IMR-90 (cell line): ENCODE results near the gene TVP23A. TPM values are rescaled to one million over a fixed set of nuclear protein-coding genes. Genes with fewer than 3 reads are reported as not detected.

Source experiments
- ATAC-seq: fragments of 200-7000 bp; cut with Tn5 transposase; 2 replicates; pipeline ENCODE4 v1.9.1; 2020; ENCODE audit warnings: low read depth, mild to moderate bottlenecking, moderate library complexity
- BruUV-seq: library from RNA; stranded (reverse); fragments of 400-500 nt; replicated peaks from 2 replicates; lab custom pipeline; 2021; lab: Mats Ljungman, UMichigan
- CTCF ChIA-PET: fragments of 300-600 bp; formaldehyde crosslinking; extraction: SDS; loops from one replicate; lab custom pipeline; 2021; ENCODE audit warnings: antibody characterized with exemption; lab: Yijun Ruan, JAX
- POLR2A ChIA-PET: fragments of 300-600 bp; sonication (Branson Sonifier 250); formaldehyde crosslinking; loops from one replicate; lab custom pipeline; 2022; ENCODE audit warnings: antibody characterized with exemption; ENCODE audit not compliant: unreplicated experiment; lab: Charles Lee
- DNase-seq: peaks from one replicate; pipeline ENCODE4 v3.0.0; 2013
- H2AFZ ChIP-seq: replicated peaks from 2 replicates; pipeline ENCODE3; 2013; ENCODE audit warnings: low read length, mild to moderate bottlenecking; ENCODE audit not compliant: poor library complexity
- H2AK5ac ChIP-seq: 2 replicates; pipeline ENCODE4 v1.6.1; 2013; ENCODE audit warnings: low read depth, low read length, inconsistent platforms
- H2AK9ac ChIP-seq: replicated peaks from 2 replicates; pipeline ENCODE3; 2013; ENCODE audit warnings: mild to moderate bottlenecking, low read depth, low read length, moderate library complexity; ENCODE audit not compliant: poor library complexity
- H2BK120ac ChIP-seq: 2 replicates; pipeline ENCODE4 v1.6.1; 2013; ENCODE audit warnings: low read depth, low read length, inconsistent platforms
- H2BK15ac ChIP-seq: 3 replicates; pipeline ENCODE4 v1.6.1; 2013; ENCODE audit warnings: low read depth, low read length, inconsistent platforms
- H2BK20ac ChIP-seq: 2 replicates; pipeline ENCODE4 v1.6.1; 2013; ENCODE audit warnings: low read depth, mild to moderate bottlenecking, inconsistent platforms, low read length, moderate library complexity
- H2BK5ac ChIP-seq: 2 replicates; pipeline ENCODE4 v1.6.1; 2013; ENCODE audit warnings: mild to moderate bottlenecking, low read depth, low read length, inconsistent platforms; ENCODE audit not compliant: poor library complexity, severe bottlenecking
- H3K14ac ChIP-seq: replicated peaks from 2 replicates; pipeline ENCODE4 v1.6.1; 2013; ENCODE audit warnings: low read depth, low read length, inconsistent platforms
- H3K18ac ChIP-seq: 2 replicates; pipeline ENCODE4 v1.6.1; 2013; ENCODE audit warnings: low read depth, low read length, control low read depth
- H3K23ac ChIP-seq: 2 replicates; pipeline ENCODE4 v1.6.1; 2013; ENCODE audit warnings: low read depth, low read length, inconsistent platforms
- H3K27ac ChIP-seq: 2 replicates; pipeline ENCODE4 v1.5.1; 2013; ENCODE audit warnings: mild to moderate bottlenecking, control low read depth, low read length; ENCODE audit not compliant: insufficient read depth
- H3K27me3 ChIP-seq: 2 replicates; pipeline ENCODE4 v1.6.1; 2013; ENCODE audit warnings: low read length; ENCODE audit not compliant: control insufficient read depth, insufficient read depth
- H3K36me3 ChIP-seq: 2 replicates; pipeline ENCODE4 v1.6.1; 2013; ENCODE audit warnings: low read length, mixed read lengths; ENCODE audit not compliant: control insufficient read depth, insufficient read depth
- H3K4ac ChIP-seq: 2 replicates; pipeline ENCODE4 v1.6.1; 2013; ENCODE audit warnings: low read depth, low read length, inconsistent platforms
- H3K4me1 ChIP-seq: 2 replicates; pipeline ENCODE4 v1.6.1; 2013; ENCODE audit warnings: low read length, mixed read lengths; ENCODE audit not compliant: control insufficient read depth, insufficient read depth
- H3K4me2 ChIP-seq: 2 replicates; pipeline ENCODE4 v1.6.1; 2013; ENCODE audit warnings: low read depth, mild to moderate bottlenecking, control low read depth, low read length, moderate library complexity
- H3K4me3 ChIP-seq: 2 replicates; pipeline ENCODE4 v1.5.1; 2013; ENCODE audit warnings: low read depth, mild to moderate bottlenecking, control low read depth, low read length, moderate library complexity; ENCODE audit not compliant: insufficient read depth
- H3K56ac ChIP-seq: 2 replicates; pipeline ENCODE4 v1.6.1; 2013; ENCODE audit warnings: low read length, inconsistent platforms; ENCODE audit not compliant: insufficient read depth; ENCODE audit errors: extremely low read depth
- H3K79me1 ChIP-seq, 2 experiments: 2 replicates each; pipeline ENCODE4 v1.6.1; 2013; ENCODE audit warnings: low read length in 2 of 2, inconsistent platforms in 1 of 2, low read depth in 1 of 2
- H3K9ac ChIP-seq: 2 replicates; pipeline ENCODE4 v1.6.1; 2013; ENCODE audit warnings: low read depth, low read length, control low read depth
- H3K9me1 ChIP-seq: 2 replicates; pipeline ENCODE4 v1.6.1; 2013; ENCODE audit warnings: low read length, inconsistent platforms; ENCODE audit not compliant: insufficient read depth
- H3K9me3 ChIP-seq: 2 replicates; pipeline ENCODE4 v1.6.1; 2013; ENCODE audit warnings: low read length; ENCODE audit not compliant: control insufficient read depth, insufficient read depth
- H4K20me1 ChIP-seq: 2 replicates; pipeline ENCODE4 v1.6.1; 2013; ENCODE audit warnings: low read length, inconsistent platforms; ENCODE audit not compliant: insufficient read depth
- H4K5ac ChIP-seq: 2 replicates; pipeline ENCODE4 v1.6.1; 2013; ENCODE audit warnings: mild to moderate bottlenecking, low read depth, low read length, control low read depth
- H4K8ac ChIP-seq, 2 experiments: 2 replicates each; pipeline ENCODE4 v1.6.1; 2013; ENCODE audit warnings: low read depth in 2 of 2, low read length in 2 of 2, control low read depth in 1 of 2, inconsistent platforms in 1 of 2
- H4K91ac ChIP-seq: 2 replicates; pipeline ENCODE4 v1.6.1; 2013; ENCODE audit warnings: low read depth, low read length, inconsistent platforms; ENCODE audit not compliant: insufficient read depth
- CHD1 ChIP-seq: IDR thresholded peaks from 2 replicates; pipeline ENCODE4 v1.6.1; 2012; ENCODE audit warnings: low read depth, low read length, improper control_type of control experiment
- CTCF ChIP-seq: conservative IDR thresholded peaks from 2 replicates; pipeline ENCODE4 v1.5.1; 2012; ENCODE audit warnings: mild to moderate bottlenecking, low read depth, low read length, improper control_type of control experiment
- ELK1 ChIP-seq: fragments of 150-350 bp; IDR thresholded peaks from 2 replicates; pipeline ENCODE4 v1.6.1; 2016; ENCODE audit warnings: low read depth, mild to moderate bottlenecking, low read length, moderate library complexity, borderline replicate concordance
- MXI1 ChIP-seq: IDR thresholded peaks from 2 replicates; pipeline ENCODE4 v1.6.1; 2012; ENCODE audit warnings: low read depth, mild to moderate bottlenecking, low read length, moderate library complexity, borderline replicate concordance
- NFE2L2 ChIP-seq: fragments of 150-350 bp; IDR thresholded peaks from 2 replicates; pipeline ENCODE4 v1.6.1; 2016; ENCODE audit warnings: low read depth, mild to moderate bottlenecking, low read length
- POLR2A ChIP-seq: IDR thresholded peaks from 2 replicates; pipeline ENCODE4 v1.6.1; 2012; ENCODE audit warnings: mild to moderate bottlenecking, low read depth, low read length
- RAD21 ChIP-seq: IDR thresholded peaks from 2 replicates; pipeline ENCODE4 v1.6.1; 2012; ENCODE audit warnings: low read length, improper control_type of control experiment
- RFX5 ChIP-seq: IDR thresholded peaks from 2 replicates; pipeline ENCODE4 v1.8.0; 2012; ENCODE audit warnings: low read depth, mild to moderate bottlenecking, low read length, moderate library complexity
- USF2 ChIP-seq: fragments of 150-350 bp; IDR thresholded peaks from 2 replicates; pipeline ENCODE4 v1.6.1; 2017; ENCODE audit warnings: mild to moderate bottlenecking, antibody characterized with exemption, low read length, low read depth
- WGBS, 2 experiments: methylation state at CpG; one replicate each; pipeline versions ENCODE4 v1.1.5 to v1.1.7; 2013; ENCODE audit warnings: missing lambda C conversion rate in 2 of 2; ENCODE audit not compliant: insufficient read length in 1 of 2; ENCODE audit errors: extremely low coverage in 2 of 2; 5-methylcytosine and 5-hydroxymethylcytosine counted together
- dilution Hi-C: fragments of 300-500 bp; cut with HindIII; formaldehyde crosslinking; loops from one replicate; pipeline ENCODE4 v1.14.3; 2018; ENCODE audit warnings: low sequenced_read_pairs; ENCODE audit not compliant: unreplicated experiment
- in situ Hi-C: fragments of 300-500 bp; cut with MboI; formaldehyde crosslinking; loops from 3 replicates; pipeline ENCODE4 v1.14.3; 2019; ENCODE audit warnings: low sequenced_read_pairs, inconsistent platforms, mixed read lengths
- intact Hi-C: fragments of 100-400 bp; cut with micrococcal nuclease; formaldehyde crosslinking; loops from 2 replicates; pipeline ENCODE4 v1.10.0; 2022
- polyA plus RNA-seq, 3 experiments: library from polyadenylated mRNA; depleted of rRNA; stranded (reverse); fragments of >200 nt; gene quantifications; 2 replicates each; pipeline ENCODE4 v1.2.3, GENCODE V29; 2012; ENCODE audit warnings: low replicate concordance in 1 of 3
- total RNA-seq: library from RNA; depleted of rRNA; stranded (reverse); fragments of >200 nt; gene quantifications from 2 replicates; pipeline ENCODE4 v1.2.3, GENCODE V29; 2012

The TVP23A gene
- total and polyA plus RNA-seq, 2 of the 4 experiments (the other 2 are of a cell fraction), result not detected

- Histone ChIP-seq H4K5ac (no peak overlapping the region), H4K20me1 (no peaks in the 10 kb centered on the region), H4K8ac (no peak overlapping the region), H3K9me1 (no peaks in the 10 kb centered on the region), H2BK15ac (no peak overlapping the region), H3K14ac (no peak overlapping the region), H3K9ac (no peak overlapping the region), H3K79me1 (no peaks in the 10 kb centered on the region), H2AK5ac (no peak overlapping the region), H3K4me3 (no peak overlapping the region), H4K91ac (no peak overlapping the region), H3K9me3 (no peaks in the 10 kb centered on the region), H3K4ac (no peak overlapping the region), H2BK120ac (no peak overlapping the region), H3K4me1 (no peaks in the 10 kb centered on the region), H3K27me3 (peaks cover 15% of the 10 kb centered on the region), H2BK20ac (no peak overlapping the region), H3K56ac (no peak overlapping the region), H2AK9ac (no peak overlapping the region), H3K18ac (no peak overlapping the region), H2BK5ac (no peak overlapping the region), H3K23ac (no peak overlapping the region), H3K27ac (no peak overlapping the region), H3K36me3 (no peaks in the 10 kb centered on the region), H3K4me2 (no peak overlapping the region), H2AFZ (no peak overlapping the region)
- in situ Hi-C loops (no loop called here), dilution Hi-C loops (no loop called here), intact Hi-C loops (no loop called here)
- WGBS, 2 experiments, result no CpG with 5 or more reads among the region's 6 CpGs
- BruUV-seq, result no TSS peak
- no peak for ATAC-seq
- DNase-seq, result no peak
- no peak for TF ChIP-seq POLR2A
- TF ChIP-seq MXI1, result no peak
- TF ChIP-seq NFE2L2, result no peak
- no peak for TF ChIP-seq RFX5
- no peak for TF ChIP-seq RAD21
- TF ChIP-seq CHD1, result no peak
- no peak for TF ChIP-seq USF2
- TF ChIP-seq CTCF, result no peak
- no peak for TF ChIP-seq ELK1
- CTCF ChIA-PET, result no interaction called here
- POLR2A ChIA-PET, result no interaction called here
Observed at GRCh38 chr16:10839279-10839666, 20.7 kb upstream of the TVP23A start.
